HCT116 (cell line): ENCODE data around the gene HGFAC. TPM values are rescaled to one million over a fixed set of nuclear protein-coding genes. Genes with fewer than 3 reads are reported as not detected.

ENCODE experiments used
- ATAC-seq: fragments of 200-7000 bp; cut with Tn5 transposase; 2 replicates; pipeline ENCODE4 v1.9.1; 2020; ENCODE audit warnings: mild to moderate bottlenecking, moderate library complexity
- BruUV-seq: library from RNA; stranded (reverse); fragments of 400-500 nt; replicated peaks from 2 replicates; lab custom pipeline; 2021; lab: Mats Ljungman, UMichigan
- CTCF ChIA-PET: fragments of 300-600 bp; sonication (Branson Sonifier 250); formaldehyde crosslinking; loops from one replicate; lab custom pipeline; 2021; ENCODE audit warnings: antibody characterized with exemption; lab: Charles Lee
- POLR2A ChIA-PET: fragments of 300-600, 350-600 bp; sonication (Branson Sonifier 250); formaldehyde crosslinking; loops from one replicate; lab custom pipeline; 2021; ENCODE audit warnings: antibody characterized with exemption; lab: Charles Lee
- RAD21 ChIA-PET, 2 experiments: fragments of 300-600 bp; sonication (Branson Sonifier 250); formaldehyde crosslinking; loops; one replicate each; lab custom pipeline; 2023; ENCODE audit warnings: low total read pairs in 2 of 2; ENCODE audit not compliant: uncharacterized antibody in 2 of 2, unreplicated experiment in 2 of 2, low non-redundant PET in 1 of 2; lab: Charles Lee
- DNase-seq: peaks from one replicate; pipeline ENCODE4 v3.0.0-alpha.2; 2010; ENCODE audit warnings: low read depth, low spot score
- H2AFZ ChIP-seq: fragments of 200-600 bp; shearing (Covaris generic), sonication (generic); 2 replicates; pipeline ENCODE4 v1.6.1; 2017; ENCODE audit warnings: low read depth, mixed run types, mixed read lengths, antibody characterized with exemption, low read length; ENCODE audit not compliant: poor library complexity, severe bottlenecking
- H3K27ac ChIP-seq: 2 replicates; pipeline ENCODE4 v1.5.1; 2012; ENCODE audit warnings: low read depth, low read length
- H3K27me3 ChIP-seq: fragments of 200-600 bp; sonication (generic); 2 replicates; pipeline ENCODE4 v1.6.1; 2016; ENCODE audit warnings: mixed run types, low read length, mixed read lengths; ENCODE audit not compliant: insufficient read depth
- H3K36me3 ChIP-seq, 2 experiments: fragments of 200-500 bp in 1 of 2; fragments of 200-600 bp in 1 of 2; sonication (Bioruptor generic) in 1 of 2; sonication (generic) in 1 of 2; 2 replicates each; pipeline versions ENCODE4 v1.5.1 to v1.6.1; 2014 to 2016; ENCODE audit warnings: low read length in 2 of 2, inconsistent platforms in 1 of 2, mixed read lengths in 1 of 2, mixed run types in 1 of 2; ENCODE audit not compliant: insufficient read depth in 2 of 2, control insufficient read depth in 1 of 2
- H3K4me1 ChIP-seq, 2 experiments: fragments of 200-600 bp in 1 of 2; sonication (generic) in 1 of 2; 2 replicates each; pipeline versions ENCODE4 v1.5.1 to v1.6.1; 2012 to 2017; ENCODE audit warnings: low read length in 2 of 2, inconsistent platforms in 1 of 2, mild to moderate bottlenecking in 1 of 2, mixed read lengths in 1 of 2, mixed run types in 1 of 2, moderate library complexity in 1 of 2; ENCODE audit not compliant: insufficient read depth in 2 of 2, control insufficient read depth in 1 of 2
- H3K4me2 ChIP-seq: fragments of 200-600 bp; sonication (generic); 2 replicates; pipeline ENCODE4 v1.6.1; 2017; ENCODE audit warnings: mixed run types, low read length, mixed read lengths
- H3K4me3 ChIP-seq, 2 experiments: fragments of 200-600 bp in 1 of 2; sonication (generic) in 1 of 2; replicated peaks in 1 of 2; 2 replicates each; pipeline ENCODE4 v1.5.1; 2011 to 2016; ENCODE audit warnings: low read length in 2 of 2, control low read depth in 1 of 2, low read depth in 1 of 2, mild to moderate bottlenecking in 1 of 2, mixed read lengths in 1 of 2, mixed run types in 1 of 2
- H3K79me2 ChIP-seq: fragments of 200-600 bp; sonication (generic); 2 replicates; pipeline ENCODE4 v1.6.1; 2017; ENCODE audit warnings: mild to moderate bottlenecking, mixed run types, low read length, moderate library complexity, mixed read lengths; ENCODE audit not compliant: insufficient read depth
- H3K9ac ChIP-seq: fragments of 200-600 bp; sonication (generic); 2 replicates; pipeline ENCODE4 v1.6.1; 2016; ENCODE audit warnings: low read length, mixed read lengths
- H3K9me2 ChIP-seq: fragments of 200-600 bp; sonication (generic), shearing (Covaris generic); 2 replicates; pipeline ENCODE4 v1.6.1; 2017; ENCODE audit warnings: mixed run types, mild to moderate bottlenecking, moderate library complexity; ENCODE audit not compliant: insufficient read depth
- H3K9me3 ChIP-seq, 2 experiments: fragments of 200-500 bp in 1 of 2; fragments of 200-600 bp in 1 of 2; sonication (Bioruptor generic) in 1 of 2; sonication (generic) in 1 of 2; 2 replicates each; pipeline ENCODE4 v1.6.1; 2014 to 2017; ENCODE audit warnings: low read length in 2 of 2, mixed read lengths in 2 of 2, inconsistent platforms in 1 of 2, low read depth in 1 of 2, mild to moderate bottlenecking in 1 of 2, mixed run types in 1 of 2, moderate library complexity in 1 of 2; ENCODE audit not compliant: control insufficient read depth in 1 of 2, insufficient read depth in 1 of 2
- H4K20me1 ChIP-seq: fragments of 200-600 bp; sonication (generic), shearing (Covaris generic); 2 replicates; pipeline ENCODE4 v1.6.1; 2017; ENCODE audit warnings: mixed run types, mild to moderate bottlenecking, moderate library complexity; ENCODE audit not compliant: insufficient read depth
- CBX3 ChIP-seq: IDR thresholded peaks from 2 replicates; pipeline ENCODE4 v1.6.1; 2012; ENCODE audit warnings: low read depth
- CEBPB ChIP-seq: IDR thresholded peaks from 2 replicates; pipeline ENCODE4 v1.6.1; 2012; ENCODE audit warnings: low read depth
- EGR1 ChIP-seq: IDR thresholded peaks from 2 replicates; pipeline ENCODE4 v1.6.1; 2012; ENCODE audit warnings: low read depth
- ELF1 ChIP-seq: IDR thresholded peaks from 2 replicates; pipeline ENCODE4 v1.6.1; 2012; ENCODE audit warnings: low read depth, borderline replicate concordance
- EZH2 ChIP-seq: fragments of 200-600 bp; sonication (generic); IDR thresholded peaks from 2 replicates; pipeline ENCODE4 v1.6.1; 2017; ENCODE audit warnings: antibody characterized with exemption, mixed run types
- EZH2phosphoT487 ChIP-seq: fragments of 200-600 bp; IDR thresholded peaks from 2 replicates; pipeline ENCODE4 v1.6.1; 2018; ENCODE audit warnings: antibody characterized with exemption, borderline replicate concordance
- FOSL1 ChIP-seq: IDR thresholded peaks from 2 replicates; pipeline ENCODE4 v1.6.1; 2012; ENCODE audit warnings: low read depth
- POLR2AphosphoS5 ChIP-seq: IDR thresholded peaks from 2 replicates; pipeline ENCODE4 v1.6.1; 2011; ENCODE audit warnings: mild to moderate bottlenecking, low read depth, low read length, moderate library complexity
- RAD21 ChIP-seq: IDR thresholded peaks from 2 replicates; pipeline ENCODE4 v1.6.1; 2012; ENCODE audit warnings: low read depth, mild to moderate bottlenecking
- SIN3A ChIP-seq: IDR thresholded peaks from 2 replicates; pipeline ENCODE4 v1.6.1; 2012; ENCODE audit warnings: low read depth
- SP1 ChIP-seq: IDR thresholded peaks from 2 replicates; pipeline ENCODE4 v1.6.1; 2012; ENCODE audit warnings: low read depth
- SRF ChIP-seq: IDR thresholded peaks from 2 replicates; pipeline ENCODE4 v1.6.1; 2012; ENCODE audit warnings: low read depth
- TCF7L2 ChIP-seq: IDR thresholded peaks from 2 replicates; pipeline ENCODE4 v1.7.0; 2011; ENCODE audit warnings: borderline replicate concordance, inconsistent platforms; ENCODE audit not compliant: insufficient read depth, insufficient read length; ENCODE audit errors: extremely low read depth
- YY1 ChIP-seq: IDR thresholded peaks from 2 replicates; pipeline ENCODE4 v1.6.1; 2011; ENCODE audit warnings: low read length, low read depth, moderate library complexity, mild to moderate bottlenecking; ENCODE audit not compliant: insufficient replicate concordance; ENCODE audit errors: extremely low read depth
- ZFX ChIP-seq: fragments of 450-650 bp; IDR thresholded peaks from 2 replicates; pipeline ENCODE4 v1.6.1; 2017
- intact Hi-C: fragments of 100-400 bp; cut with micrococcal nuclease; formaldehyde crosslinking; loops from 2 replicates; pipeline ENCODE4 v1.10.0; 2022
- total RNA-seq: library from RNA; stranded (reverse); gene quantifications from one replicate; pipeline ENCODE4 v1.2.1, GENCODE V29; 2021; ENCODE audit not compliant: unreplicated experiment
- TF ChIP-seq, protein P1 (sequence below): IDR thresholded peaks from 2 replicates; pipeline ENCODE4 v1.6.1; 2012; ENCODE audit warnings: low read depth
- TF ChIP-seq, protein P2 (sequence below): IDR thresholded peaks from 2 replicates; pipeline ENCODE4 v1.6.1; 2012

HGFAC gene
- total RNA-seq, 1 experiment from 2014 or later: 1.1 TPM

DNA sequence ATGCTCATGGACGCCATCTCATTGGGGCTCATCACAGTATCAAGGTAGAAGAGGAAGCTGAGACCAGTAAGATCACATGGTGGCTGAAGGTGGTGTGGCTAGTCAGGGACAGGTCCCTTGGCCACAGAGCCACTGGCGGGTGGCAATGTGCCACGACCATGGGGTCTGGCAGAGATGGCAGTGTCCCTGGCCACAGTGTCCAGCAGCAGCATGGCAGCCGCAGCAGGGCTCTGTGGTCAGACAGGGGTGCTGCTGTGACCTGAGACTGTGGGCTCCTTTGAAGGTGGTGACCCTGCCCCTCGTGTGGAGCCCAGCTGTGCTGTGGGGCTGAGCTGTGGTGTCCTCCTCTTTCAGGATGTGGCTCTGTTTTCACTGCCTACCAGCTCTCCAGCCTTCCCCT lies 19.2 kb downstream of the HGFAC start:
- intact Hi-C loops: no loop called here

More for the DNA sequence above, 19.2 kb downstream of the HGFAC start:
- Histone ChIP-seq H3K9me2 (no peaks in the 10 kb centered on the region), H3K79me2 (no peaks in the 10 kb centered on the region), H4K20me1 (no peaks in the 10 kb centered on the region), H3K36me3 (no peaks in the 10 kb centered on the region), H3K4me1 (peaks cover 4 to 10% of the 10 kb centered on the region in 2 experiments; a peak in 2 of 4 replicates), H2AFZ (no peak overlapping the region), H3K9me3 (no peaks in the 10 kb centered on the region), H3K27me3 (no peaks in the 10 kb centered on the region), H3K4me2 (no peak overlapping the region), H3K4me3 (no peak overlapping the region), H3K27ac (no peak overlapping the region), H3K9ac (no peak overlapping the region)
- ChIA-PET CTCF (interaction anchor here (0.9 kb wide), 1 partner anchor 8 kb away, joined by 3 read pairs; no protein-coding TSS in a partner anchor), POLR2A (no interaction called here), RAD21 (no interaction called here)
- no TSS peak for BruUV-seq
- no peak for ATAC-seq
- DNase-seq: no peak
- TF ChIP-seq, protein P1, sequence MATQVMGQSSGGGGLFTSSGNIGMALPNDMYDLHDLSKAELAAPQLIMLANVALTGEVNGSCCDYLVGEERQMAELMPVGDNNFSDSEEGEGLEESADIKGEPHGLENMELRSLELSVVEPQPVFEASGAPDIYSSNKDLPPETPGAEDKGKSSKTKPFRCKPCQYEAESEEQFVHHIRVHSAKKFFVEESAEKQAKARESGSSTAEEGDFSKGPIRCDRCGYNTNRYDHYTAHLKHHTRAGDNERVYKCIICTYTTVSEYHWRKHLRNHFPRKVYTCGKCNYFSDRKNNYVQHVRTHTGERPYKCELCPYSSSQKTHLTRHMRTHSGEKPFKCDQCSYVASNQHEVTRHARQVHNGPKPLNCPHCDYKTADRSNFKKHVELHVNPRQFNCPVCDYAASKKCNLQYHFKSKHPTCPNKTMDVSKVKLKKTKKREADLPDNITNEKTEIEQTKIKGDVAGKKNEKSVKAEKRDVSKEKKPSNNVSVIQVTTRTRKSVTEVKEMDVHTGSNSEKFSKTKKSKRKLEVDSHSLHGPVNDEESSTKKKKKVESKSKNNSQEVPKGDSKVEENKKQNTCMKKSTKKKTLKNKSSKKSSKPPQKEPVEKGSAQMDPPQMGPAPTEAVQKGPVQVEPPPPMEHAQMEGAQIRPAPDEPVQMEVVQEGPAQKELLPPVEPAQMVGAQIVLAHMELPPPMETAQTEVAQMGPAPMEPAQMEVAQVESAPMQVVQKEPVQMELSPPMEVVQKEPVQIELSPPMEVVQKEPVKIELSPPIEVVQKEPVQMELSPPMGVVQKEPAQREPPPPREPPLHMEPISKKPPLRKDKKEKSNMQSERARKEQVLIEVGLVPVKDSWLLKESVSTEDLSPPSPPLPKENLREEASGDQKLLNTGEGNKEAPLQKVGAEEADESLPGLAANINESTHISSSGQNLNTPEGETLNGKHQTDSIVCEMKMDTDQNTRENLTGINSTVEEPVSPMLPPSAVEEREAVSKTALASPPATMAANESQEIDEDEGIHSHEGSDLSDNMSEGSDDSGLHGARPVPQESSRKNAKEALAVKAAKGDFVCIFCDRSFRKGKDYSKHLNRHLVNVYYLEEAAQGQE: no peak
- TF ChIP-seq SP1 (no peak), ELF1 (no peak), TCF7L2 (no peak), CBX3 (no peak), YY1 (no peak), CEBPB (no peak), RAD21 (no peak), EZH2phosphoT487 (no peak), SIN3A (no peak), SRF (no peak), FOSL1 (no peak), EZH2 (no peak), POLR2AphosphoS5 (no peak), ZFX (no peak), EGR1 (no peak)
- TF ChIP-seq, protein P2, sequence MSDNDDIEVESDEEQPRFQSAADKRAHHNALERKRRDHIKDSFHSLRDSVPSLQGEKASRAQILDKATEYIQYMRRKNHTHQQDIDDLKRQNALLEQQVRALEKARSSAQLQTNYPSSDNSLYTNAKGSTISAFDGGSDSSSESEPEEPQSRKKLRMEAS: no peak
